GM12874 (cell line): ENCODE data around the gene DHRS13.

ENCODE experiments used
- TF ChIP-seq, protein P1 (sequence below): IDR thresholded peaks from 2 replicates; pipeline ENCODE4 v1.5.1; 2011; ENCODE audit warnings: low read depth, mild to moderate bottlenecking, control low read depth, low read length, moderate library complexity; ENCODE audit not compliant: insufficient read depth

DHRS13 gene

DNA sequence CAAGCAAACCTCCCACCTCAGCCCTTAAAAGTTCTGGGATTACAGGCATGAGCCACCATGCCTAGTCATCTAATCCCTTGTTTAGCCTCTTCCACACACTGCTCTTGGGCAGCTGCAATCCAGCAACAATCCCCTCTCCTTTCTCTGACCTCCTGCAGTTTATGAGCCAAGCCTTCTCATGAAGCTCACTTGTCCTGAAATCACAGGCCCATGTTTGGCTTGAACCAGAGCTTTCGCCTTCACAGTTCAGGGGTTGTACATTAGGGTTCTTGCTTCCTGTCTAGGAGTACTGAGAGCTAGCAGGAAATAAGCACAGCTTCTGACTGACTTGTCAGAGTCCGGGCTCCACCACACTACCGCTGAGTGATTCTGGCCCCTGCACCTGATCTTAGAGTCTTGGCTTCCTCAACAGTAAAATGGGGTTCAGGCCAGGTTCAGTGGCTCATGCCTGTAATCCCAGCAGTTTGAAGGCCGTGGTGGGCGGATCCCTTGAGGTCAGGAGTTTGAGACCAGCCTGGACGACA is 31.8 kb downstream of the DHRS13 start:
- TF ChIP-seq, protein P1, sequence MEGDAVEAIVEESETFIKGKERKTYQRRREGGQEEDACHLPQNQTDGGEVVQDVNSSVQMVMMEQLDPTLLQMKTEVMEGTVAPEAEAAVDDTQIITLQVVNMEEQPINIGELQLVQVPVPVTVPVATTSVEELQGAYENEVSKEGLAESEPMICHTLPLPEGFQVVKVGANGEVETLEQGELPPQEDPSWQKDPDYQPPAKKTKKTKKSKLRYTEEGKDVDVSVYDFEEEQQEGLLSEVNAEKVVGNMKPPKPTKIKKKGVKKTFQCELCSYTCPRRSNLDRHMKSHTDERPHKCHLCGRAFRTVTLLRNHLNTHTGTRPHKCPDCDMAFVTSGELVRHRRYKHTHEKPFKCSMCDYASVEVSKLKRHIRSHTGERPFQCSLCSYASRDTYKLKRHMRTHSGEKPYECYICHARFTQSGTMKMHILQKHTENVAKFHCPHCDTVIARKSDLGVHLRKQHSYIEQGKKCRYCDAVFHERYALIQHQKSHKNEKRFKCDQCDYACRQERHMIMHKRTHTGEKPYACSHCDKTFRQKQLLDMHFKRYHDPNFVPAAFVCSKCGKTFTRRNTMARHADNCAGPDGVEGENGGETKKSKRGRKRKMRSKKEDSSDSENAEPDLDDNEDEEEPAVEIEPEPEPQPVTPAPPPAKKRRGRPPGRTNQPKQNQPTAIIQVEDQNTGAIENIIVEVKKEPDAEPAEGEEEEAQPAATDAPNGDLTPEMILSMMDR: no peak

DNA sequence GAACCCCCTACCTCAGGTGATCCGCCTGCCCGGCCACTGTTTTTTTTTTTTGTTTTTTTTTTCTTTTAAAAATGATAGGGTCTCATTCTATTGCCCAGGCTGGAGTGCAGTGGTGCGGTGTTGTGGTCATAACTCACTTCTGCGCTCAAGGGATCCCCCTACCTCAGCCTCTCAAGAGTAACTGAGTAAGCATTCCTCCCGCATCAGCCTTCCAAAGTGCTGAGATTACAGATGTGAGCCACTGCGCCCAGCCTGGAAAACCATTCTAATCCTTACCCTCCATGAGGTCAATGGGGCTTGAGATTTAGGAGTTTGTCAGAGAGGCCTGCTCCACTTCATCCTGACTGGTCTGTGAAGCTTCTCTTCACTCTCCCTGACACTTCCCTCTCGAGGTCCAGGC is 35.6 kb downstream of the DHRS13 start:
- TF ChIP-seq, protein P1: no peak

DNA sequence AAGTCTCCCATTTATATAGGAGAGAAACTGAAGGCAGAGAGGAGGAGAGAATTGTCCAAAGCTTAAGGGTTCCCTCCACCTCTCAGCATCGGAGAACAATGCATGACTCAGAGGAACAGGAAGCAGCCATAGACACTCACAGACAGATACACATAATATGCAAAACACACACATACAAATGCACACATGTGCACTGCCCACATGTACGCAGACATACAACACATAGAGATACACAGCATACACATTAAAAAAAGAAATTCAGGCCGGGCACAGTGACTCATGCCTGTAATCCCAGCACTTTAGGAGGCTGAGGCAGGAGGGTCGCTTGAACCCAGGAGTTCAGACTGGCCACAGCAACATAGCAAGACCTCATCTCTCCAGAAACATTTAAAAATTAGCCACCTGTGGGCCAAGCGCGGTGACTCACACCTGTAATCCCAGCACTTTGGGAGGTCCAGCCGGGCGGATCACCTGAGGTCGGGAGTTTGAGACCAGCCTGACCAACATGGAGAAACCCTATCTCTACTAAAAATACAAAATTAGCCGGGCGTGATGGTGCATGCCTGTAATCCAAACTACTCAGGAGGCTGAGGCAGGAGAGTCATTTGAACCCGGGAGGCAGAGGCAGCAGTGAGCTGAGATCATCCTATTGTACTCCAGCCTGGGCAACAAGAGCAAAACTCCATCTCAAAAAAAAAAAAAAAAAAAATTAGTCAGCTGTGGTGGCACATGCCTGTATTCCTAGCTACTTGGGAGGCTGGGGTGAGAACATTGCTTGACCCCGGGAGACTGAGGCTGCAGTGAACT is 36.7 kb downstream of the DHRS13 start:
- TF ChIP-seq, protein P1: no peak

DNA sequence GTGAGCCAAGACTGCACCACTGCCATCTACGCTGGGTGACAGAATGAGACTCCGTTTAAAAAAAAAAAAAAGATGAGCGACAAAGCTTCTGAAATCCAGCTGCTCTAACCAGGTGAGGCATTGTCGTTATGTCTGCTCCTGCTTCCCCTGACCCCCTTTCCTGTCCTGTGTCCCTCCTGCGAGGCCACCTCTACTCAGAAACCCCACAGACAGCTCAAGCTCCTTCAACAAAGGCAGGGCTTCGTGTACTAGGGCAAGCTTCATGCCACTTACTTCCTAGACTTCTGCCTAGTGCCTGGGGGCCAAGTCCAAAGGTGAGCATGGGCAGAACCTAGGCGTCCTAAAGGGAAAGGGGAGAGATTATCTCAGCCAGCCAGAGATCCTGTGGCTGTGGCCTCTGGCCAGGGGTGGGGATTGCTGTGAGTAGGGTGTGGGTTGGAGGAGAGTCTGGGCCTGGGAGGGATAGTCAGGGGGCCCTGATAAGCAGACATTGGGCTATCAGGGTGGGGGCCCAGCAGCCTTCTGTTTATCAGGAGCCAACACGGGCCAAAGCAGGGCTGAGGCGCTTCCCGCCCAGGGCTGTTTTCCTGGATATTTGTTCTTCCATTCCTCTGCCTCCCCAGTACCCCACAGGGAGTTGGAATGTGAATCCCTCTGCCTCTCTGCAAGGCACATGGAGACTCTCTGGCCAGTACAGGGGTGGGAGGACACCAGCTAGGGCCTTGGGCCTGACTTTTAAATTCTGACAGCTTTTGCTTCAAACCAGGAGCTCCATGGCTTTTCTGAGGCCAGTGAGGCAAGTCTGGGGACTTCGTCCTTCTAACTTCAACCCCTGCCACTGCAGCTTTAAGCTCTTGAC is 37.7 kb downstream of the DHRS13 start:
- TF ChIP-seq, protein P1: no peak

DNA sequence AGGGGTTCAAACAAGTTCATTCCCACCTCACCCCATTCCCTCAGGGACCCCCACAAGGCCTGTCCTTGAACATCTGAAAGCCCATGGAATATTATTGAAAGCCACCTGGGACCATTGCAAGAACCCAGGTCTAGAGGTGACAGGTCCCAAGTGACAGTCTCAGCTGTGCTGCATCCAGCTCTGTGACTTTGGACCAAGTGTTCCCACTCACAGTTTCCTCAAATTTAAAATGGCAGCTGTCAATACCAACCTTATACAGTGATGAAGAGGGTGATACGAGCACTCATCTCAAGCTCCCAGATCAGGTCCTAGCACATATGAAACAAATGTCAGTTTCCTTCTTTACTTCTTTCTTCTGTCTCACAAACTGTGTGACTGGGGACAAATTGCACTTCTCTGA is 38.9 kb downstream of the DHRS13 start:
- TF ChIP-seq, protein P1: no peak

DNA sequence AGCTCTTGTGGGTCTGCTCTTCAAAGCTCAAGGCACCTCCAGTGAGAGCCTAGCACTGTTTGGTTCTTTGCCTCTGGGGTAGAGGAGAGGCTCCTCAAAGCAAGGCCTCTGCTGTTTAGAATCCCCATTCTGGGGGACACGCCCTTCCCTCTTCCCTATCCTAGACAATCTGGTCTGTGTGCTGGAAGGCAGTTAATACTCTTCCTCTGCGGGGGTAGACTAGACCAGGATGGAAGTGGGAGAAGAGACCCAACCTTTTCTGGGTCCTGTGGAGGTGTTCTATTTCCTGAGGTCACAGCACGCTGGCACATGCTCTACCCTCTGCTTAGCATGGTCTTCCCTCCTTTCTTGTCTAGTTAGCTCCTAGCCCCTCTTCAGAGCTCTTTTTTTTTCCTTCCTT is 40.3 kb downstream of the DHRS13 start:
- TF ChIP-seq, protein P1: no peak
